Neuronal stem cell (in vitro differentiated cells): Measurements from ENCODE around the gene MROH8.
A peak's percentile ranks its signal among the peaks of the same experiment; 100 is the strongest.

Experiments
- DNase-seq: peaks from one replicate; pipeline ENCODE4 v3.0.0-alpha.2; 2013; ENCODE audit warnings: low spot score
- H2AFZ ChIP-seq: one replicate; pipeline ENCODE4 v1.6.1; 2013; ENCODE audit warnings: mild to moderate bottlenecking, low read length, inconsistent platforms
- H2AK5ac ChIP-seq: 2 replicates; pipeline ENCODE4 v1.6.1; 2013; ENCODE audit warnings: low read depth, mild to moderate bottlenecking, inconsistent platforms, low read length, moderate library complexity, mixed read lengths
- H2BK120ac ChIP-seq: 2 replicates; pipeline ENCODE4 v1.6.1; 2013; ENCODE audit warnings: low read depth, mild to moderate bottlenecking, inconsistent platforms, low read length, moderate library complexity, mixed read lengths
- H2BK12ac ChIP-seq: one replicate; pipeline ENCODE4 v1.6.1; 2013; ENCODE audit warnings: low read length, inconsistent platforms
- H2BK15ac ChIP-seq: 2 replicates; pipeline ENCODE4 v1.6.1; 2013; ENCODE audit warnings: mild to moderate bottlenecking, low read length, inconsistent platforms, mixed read lengths
- H2BK5ac ChIP-seq: one replicate; pipeline ENCODE4 v1.6.1; 2013; ENCODE audit warnings: inconsistent platforms, mild to moderate bottlenecking, low read length, moderate library complexity
- H3K14ac ChIP-seq: one replicate; pipeline ENCODE4 v1.6.1; 2013; ENCODE audit warnings: low read length, inconsistent platforms
- H3K18ac ChIP-seq: 2 replicates; pipeline ENCODE4 v1.6.1; 2013; ENCODE audit warnings: low read length, inconsistent platforms
- H3K23ac ChIP-seq: 2 replicates; pipeline ENCODE4 v1.6.1; 2013; ENCODE audit warnings: low read depth, mild to moderate bottlenecking, mixed read lengths, low read length, inconsistent platforms; ENCODE audit not compliant: poor library complexity
- H3K27ac ChIP-seq: replicated peaks from 3 replicates; pipeline ENCODE4 v1.5.1; 2013; ENCODE audit warnings: low read length, inconsistent platforms
- H3K27me3 ChIP-seq, 3 experiments: 2 replicates each; pipeline ENCODE4 v1.6.1; 2013; ENCODE audit warnings: low read length in 3 of 3, mild to moderate bottlenecking in 2 of 3, inconsistent platforms in 1 of 3, low read depth in 1 of 3, mixed read lengths in 1 of 3, moderate library complexity in 1 of 3; ENCODE audit not compliant: control insufficient read depth in 3 of 3, insufficient read depth in 3 of 3
- H3K36me3 ChIP-seq, 2 donors: replicated peaks in 1 of 2; 2 replicates each; pipeline ENCODE4 v1.6.1; 2013; ENCODE audit warnings: low read length in 2 of 2; ENCODE audit not compliant: control insufficient read depth in 2 of 2, insufficient read depth in 2 of 2
- H3K4ac ChIP-seq: 2 replicates; pipeline ENCODE4 v1.6.1; 2013; ENCODE audit warnings: inconsistent platforms, mild to moderate bottlenecking, low read length, moderate library complexity
- H3K4me1 ChIP-seq, 2 donors: 1 replicate in 1 of 2; 2 replicates in 1 of 2; pipeline ENCODE4 v1.6.1; 2013; ENCODE audit warnings: low read length in 2 of 2, low read depth in 1 of 2; ENCODE audit not compliant: control insufficient read depth in 2 of 2, insufficient read depth in 1 of 2
- H3K4me2 ChIP-seq: one replicate; pipeline ENCODE4 v1.6.1; 2013; ENCODE audit warnings: mild to moderate bottlenecking, low read length, inconsistent platforms; ENCODE audit not compliant: insufficient read depth, poor library complexity, severe bottlenecking
- H3K4me3 ChIP-seq, 2 donors: 2 replicates each; pipeline ENCODE4 v1.5.1; 2013; ENCODE audit warnings: low read length in 2 of 2, mild to moderate bottlenecking in 2 of 2, inconsistent platforms in 1 of 2, moderate library complexity in 1 of 2
- H3K79me1 ChIP-seq: one replicate; pipeline ENCODE4 v1.6.1; 2013; ENCODE audit warnings: low read depth, mild to moderate bottlenecking, inconsistent platforms, low read length, moderate library complexity
- H3K9ac ChIP-seq: one replicate; pipeline ENCODE4 v1.6.1; 2013; ENCODE audit warnings: mild to moderate bottlenecking, low read depth, low read length, inconsistent platforms; ENCODE audit not compliant: poor library complexity
- H3K9me3 ChIP-seq, 2 donors: replicated peaks in 1 of 2; 2 replicates each; pipeline versions ENCODE3 to v1.6.1; 2013; ENCODE audit warnings: low read length in 2 of 2, mild to moderate bottlenecking in 2 of 2, inconsistent platforms in 1 of 2, low read depth in 1 of 2, mixed read lengths in 1 of 2, moderate library complexity in 1 of 2; ENCODE audit not compliant: control insufficient read depth in 2 of 2, insufficient read depth in 1 of 2
- H4K8ac ChIP-seq: one replicate; pipeline ENCODE4 v1.6.1; 2013; ENCODE audit warnings: low read depth, mild to moderate bottlenecking, inconsistent platforms, low read length, moderate library complexity
- H4K91ac ChIP-seq: one replicate; pipeline ENCODE4 v1.6.1; 2013; ENCODE audit warnings: low read length, low read depth, mild to moderate bottlenecking, inconsistent platforms; ENCODE audit not compliant: poor library complexity
- WGBS, 2 donors: extraction: QIAGEN DNeasy Blood & Tissue Kit; methylation state at CpG; one replicate each; pipeline ENCODE4 v1.1.7; 2013; ENCODE audit warnings: missing lambda C conversion rate in 2 of 2, mixed read lengths in 1 of 2; ENCODE audit not compliant: insufficient read length in 2 of 2, insufficient replicate concordance in 1 of 2; ENCODE audit errors: extremely low coverage in 2 of 2; 5-methylcytosine and 5-hydroxymethylcytosine counted together

Gene MROH8

GRCh38 chr20:37188787-37189186 lies 9.4 kb upstream of the MROH8 start:
- H3K36me3 ChIP-seq: peaks cover 19 to 82% of the 10 kb centered on the region in 2 donors
- WGBS, 2 donors: no CpG with 5 or more reads among the region's 7 CpGs
- H2AK5ac ChIP-seq: no peak overlapping the region

GRCh38 chr20:37185686-37186085 lies 6.3 kb upstream of the MROH8 start:
- Histone ChIP-seq H4K91ac (no peak overlapping the region), H3K36me3 (peaks cover 18 to 87% of the 10 kb centered on the region in 2 donors), H3K79me1 (peaks cover 8% of the 10 kb centered on the region), H2BK5ac (no peak overlapping the region), H3K4me2 (no peak overlapping the region), H2BK15ac (no peak overlapping the region), H3K14ac (no peak overlapping the region), H2BK120ac (no peak overlapping the region), H4K8ac (no peak overlapping the region), H3K18ac (no peak overlapping the region), H3K23ac (no peak overlapping the region), H2AFZ (no peak overlapping the region), H3K4ac (no peak overlapping the region), H3K4me1 (peaks cover under 1 to 1% of the 10 kb centered on the region in 2 donors), H2AK5ac (no peak overlapping the region), H3K27ac (no peak overlapping the region), H2BK12ac (no peak overlapping the region), H3K4me3 (no peak overlapping the region), H3K9ac (no peak overlapping the region), H3K27me3 (no peaks in the 10 kb centered on the region), H3K9me3 (no peaks in the 10 kb centered on the region)
- WGBS, 2 donors: no CpG with 5 or more reads among the region's 5 CpGs
- no peak for DNase-seq

More at GRCh38 chr20:37188787-37189186, 9.4 kb upstream of the MROH8 start:
- Histone ChIP-seq H2AFZ (no peak overlapping the region), H3K14ac (no peak overlapping the region), H3K27ac (no peak overlapping the region), H3K9ac (no peak overlapping the region), H3K27me3 (no peaks in the 10 kb centered on the region), H4K8ac (no peak overlapping the region), H3K4me1 (peaks cover 0 to 3% of the 10 kb centered on the region in 2 donors), H3K4me2 (no peak overlapping the region), H2BK12ac (no peak overlapping the region), H3K23ac (no peak overlapping the region), H2BK15ac (no peak overlapping the region), H3K18ac (no peak overlapping the region), H2BK5ac (no peak overlapping the region), H3K4me3 (no peak overlapping the region), H3K9me3 (no peaks in the 10 kb centered on the region), H2BK120ac (no peak overlapping the region), H3K79me1 (peaks cover 11% of the 10 kb centered on the region), H4K91ac (no peak overlapping the region), H3K4ac (no peak overlapping the region)
- DNase-seq: no peak

- peak overlapping the region; percentile 96 for H2AK5ac ChIP-seq
Measured at GRCh38 chr20:37179683-37180524, 556 bp upstream of the MROH8 start.

GRCh38 chr20:37172836-37173235 lies 6.5 kb downstream of the MROH8 start:
- no peaks in the 10 kb centered on the region for H3K79me1 ChIP-seq
- no peak overlapping the region for H2BK5ac ChIP-seq
- H2BK12ac ChIP-seq: no peak overlapping the region
- no peak overlapping the region for H3K18ac ChIP-seq
- H3K4me1 ChIP-seq: no peaks in the 10 kb centered on the region
- no CpG with 5 or more reads among the region's 4 CpGs for WGBS, 2 donors
- no peak overlapping the region for H2BK15ac ChIP-seq
- H3K9ac ChIP-seq: no peak overlapping the region
- H3K4ac ChIP-seq: no peak overlapping the region
- DNase-seq: no peak
- no peak overlapping the region for H2AK5ac ChIP-seq
- H3K14ac ChIP-seq: no peak overlapping the region
- no peak overlapping the region for H3K23ac ChIP-seq
- H3K27ac ChIP-seq: no peak overlapping the region
- H2BK120ac ChIP-seq: no peak overlapping the region
- no peaks in the 10 kb centered on the region for H3K9me3 ChIP-seq
- H3K27me3 ChIP-seq: peaks cover 0 to 2% (median 0%) of the 10 kb centered on the region in 3 experiments
- H3K36me3 ChIP-seq: no peaks in the 10 kb centered on the region
- no peak overlapping the region for H3K4me3 ChIP-seq
- H4K91ac ChIP-seq: no peak overlapping the region
- no peak overlapping the region for H2AFZ ChIP-seq
- no peak overlapping the region for H3K4me2 ChIP-seq
- H4K8ac ChIP-seq: no peak overlapping the region

More at GRCh38 chr20:37179683-37180524, 556 bp upstream of the MROH8 start:
- H3K14ac ChIP-seq: no peak overlapping the region
- H3K27ac ChIP-seq: no peak overlapping the region
- no peak for DNase-seq
- H3K4ac ChIP-seq: peak overlapping the region; percentile 67
- WGBS, 2 donors: no CpG with 5 or more reads among the region's 15 CpGs
- no peak overlapping the region for H2BK12ac ChIP-seq
- peak overlapping the region; percentile 100 for H3K18ac ChIP-seq
- peak overlapping the region; percentile 90 to 93 for H3K4me3 ChIP-seq
- H3K79me1 ChIP-seq: peaks cover 5% of the 10 kb centered on the region
- H2BK5ac ChIP-seq: peak overlapping the region; percentile 94
- peak overlapping the region; percentile 14 for H2BK15ac ChIP-seq
- H3K9ac ChIP-seq: peak overlapping the region; percentile 99
- H3K27me3 ChIP-seq: no peaks in the 10 kb centered on the region
- peak overlapping the region; percentile 100 for H2AFZ ChIP-seq
- H3K36me3 ChIP-seq: peaks cover 6 to 36% of the 10 kb centered on the region in 2 donors
- H3K23ac ChIP-seq: peak overlapping the region; percentile 98
- no peak overlapping the region for H4K91ac ChIP-seq
- peak overlapping the region; percentile 56 for H4K8ac ChIP-seq
- peak overlapping the region; percentile 99 for H2BK120ac ChIP-seq
- no peaks in the 10 kb centered on the region for H3K9me3 ChIP-seq
- H3K4me2 ChIP-seq: peak overlapping the region; percentile 64
- peaks cover 6 to 7% of the 10 kb centered on the region in 2 donors for H3K4me1 ChIP-seq
